H9 (cell line): ENCODE measurements around the gene SH3RF3. TPM values are rescaled to one million over a fixed set of nuclear protein-coding genes. Genes with fewer than 3 reads are reported as not detected.

Experiments used
- DNase-seq: peaks from one replicate; pipeline ENCODE4 v3.0.0-alpha.2; 2017
- H2AFZ ChIP-seq: one replicate; pipeline ENCODE4 v1.6.1; 2013; ENCODE audit warnings: mild to moderate bottlenecking, low read length, control low read depth, moderate library complexity
- H2AK5ac ChIP-seq: 2 replicates; pipeline ENCODE4 v1.6.1; 2013; ENCODE audit warnings: low read length, control low read depth, mixed read lengths; ENCODE audit not compliant: insufficient read length
- H2BK120ac ChIP-seq: one replicate; pipeline ENCODE4 v1.6.1; 2013; ENCODE audit warnings: low read depth, mild to moderate bottlenecking, low read length, control low read depth, inconsistent platforms; ENCODE audit not compliant: poor library complexity, severe bottlenecking
- H2BK12ac ChIP-seq: 2 replicates; pipeline ENCODE4 v1.6.1; 2013; ENCODE audit warnings: low read length, control low read depth, mixed read lengths, low read depth; ENCODE audit not compliant: insufficient read length
- H2BK15ac ChIP-seq: 2 replicates; pipeline ENCODE4 v1.6.1; 2013; ENCODE audit warnings: low read depth, low read length, control low read depth
- H2BK20ac ChIP-seq: one replicate; pipeline ENCODE4 v1.6.1; 2013; ENCODE audit warnings: low read depth, mild to moderate bottlenecking, low read length, control low read depth, inconsistent platforms; ENCODE audit not compliant: poor library complexity, severe bottlenecking
- H2BK5ac ChIP-seq: 2 replicates; pipeline ENCODE4 v1.6.1; 2013; ENCODE audit warnings: low read length, control low read depth, mixed read lengths; ENCODE audit not compliant: insufficient read length
- H3K14ac ChIP-seq: 2 replicates; pipeline ENCODE4 v1.6.1; 2013; ENCODE audit warnings: low read length, control low read depth; ENCODE audit not compliant: insufficient read depth
- H3K18ac ChIP-seq: 2 replicates; pipeline ENCODE4 v1.6.1; 2013; ENCODE audit warnings: low read depth, mild to moderate bottlenecking, mixed read lengths, low read length, control low read depth; ENCODE audit not compliant: insufficient read length
- H3K23ac ChIP-seq: 2 replicates; pipeline ENCODE4 v1.6.1; 2013; ENCODE audit warnings: low read length, control low read depth, mixed read lengths, low read depth; ENCODE audit not compliant: insufficient read length
- H3K23me2 ChIP-seq: 2 replicates; pipeline ENCODE4 v1.6.1; 2013; ENCODE audit warnings: low read depth, mild to moderate bottlenecking, mixed read lengths, low read length, control low read depth; ENCODE audit not compliant: insufficient read length, poor library complexity, severe bottlenecking
- H3K27ac ChIP-seq: 2 replicates; pipeline ENCODE4 v1.5.1; 2013; ENCODE audit warnings: low read length, control low read depth, mixed read lengths, low read depth; ENCODE audit not compliant: insufficient read length
- H3K27me3 ChIP-seq: 2 replicates; pipeline ENCODE4 v1.6.1; 2013; ENCODE audit warnings: low read length, control low read depth, inconsistent platforms; ENCODE audit not compliant: insufficient read depth
- H3K4ac ChIP-seq: 2 replicates; pipeline ENCODE4 v1.6.1; 2013; ENCODE audit warnings: low read depth, mild to moderate bottlenecking, control low read depth, inconsistent platforms, low read length, moderate library complexity
- H3K4me1 ChIP-seq: 2 replicates; pipeline ENCODE4 v1.6.1; 2013; ENCODE audit warnings: low read length, control low read depth, inconsistent platforms; ENCODE audit not compliant: insufficient read depth
- H3K4me2 ChIP-seq: 2 replicates; pipeline ENCODE4 v1.6.1; 2013; ENCODE audit warnings: low read length, control low read depth, mixed read lengths; ENCODE audit not compliant: insufficient read length, insufficient read depth
- H3K56ac ChIP-seq: 2 replicates; pipeline ENCODE4 v1.6.1; 2013; ENCODE audit warnings: low read depth, mild to moderate bottlenecking, mixed read lengths, low read length, control low read depth; ENCODE audit not compliant: insufficient read length
- H3K79me1 ChIP-seq: 2 replicates; pipeline ENCODE4 v1.6.1; 2013; ENCODE audit warnings: low read depth, mild to moderate bottlenecking, moderate library complexity, low read length, control low read depth, inconsistent platforms; ENCODE audit not compliant: insufficient read depth, poor library complexity, severe bottlenecking
- H3K79me2 ChIP-seq: 2 replicates; pipeline ENCODE4 v1.6.1; 2013; ENCODE audit warnings: low read length, control low read depth, inconsistent platforms; ENCODE audit not compliant: insufficient read depth
- H3K9ac ChIP-seq: 2 replicates; pipeline ENCODE4 v1.6.1; 2013; ENCODE audit warnings: low read length, control low read depth, mixed read lengths; ENCODE audit not compliant: insufficient read length; ENCODE audit errors: extremely low read depth
- H3K9me3 ChIP-seq: one replicate; pipeline ENCODE4 v1.6.1; 2013; ENCODE audit warnings: low read depth, low read length, inconsistent platforms; ENCODE audit not compliant: control insufficient read depth
- H3T11ph ChIP-seq: one replicate; pipeline ENCODE4 v1.6.1; 2013; ENCODE audit warnings: mild to moderate bottlenecking, low read length, control low read depth, inconsistent platforms
- H4K20me1 ChIP-seq: one replicate; pipeline ENCODE4 v1.6.1; 2013; ENCODE audit not compliant: control insufficient read depth, insufficient read length, insufficient read depth
- H4K5ac ChIP-seq: 2 replicates; pipeline ENCODE4 v1.6.1; 2013; ENCODE audit warnings: low read depth, mild to moderate bottlenecking, mixed read lengths, low read length, control low read depth; ENCODE audit not compliant: insufficient read length
- H4K8ac ChIP-seq: replicated peaks from 2 replicates; pipeline ENCODE4 v1.6.1; 2013; ENCODE audit warnings: low read length, control low read depth, mixed read lengths, low read depth; ENCODE audit not compliant: insufficient read length
- H4K91ac ChIP-seq: 2 replicates; pipeline ENCODE4 v1.6.1; 2013; ENCODE audit warnings: low read depth, mild to moderate bottlenecking, moderate library complexity, mixed read lengths, low read length, control low read depth; ENCODE audit not compliant: insufficient read length
- H3K27ac Mint-ChIP-seq, 3 experiments: 2 replicates in 2 of 3; 3 replicates in 1 of 3; pipeline ENCODE4 v1.8.0; 2020 to 2021; ENCODE audit warnings: mixed read lengths in 3 of 3, mild to moderate bottlenecking in 1 of 3, moderate library complexity in 1 of 3
- H3K27me3 Mint-ChIP-seq: 2 replicates; pipeline ENCODE4 v1.8.0; 2021; ENCODE audit warnings: low read depth, mild to moderate bottlenecking, moderate library complexity, mixed read lengths
- H3K36me3 Mint-ChIP-seq, 3 experiments: 2 replicates in 2 of 3; 3 replicates in 1 of 3; pipeline ENCODE4 v1.8.0; 2020 to 2021; ENCODE audit warnings: low read depth in 3 of 3, mixed read lengths in 3 of 3; ENCODE audit not compliant: insufficient read depth in 1 of 3
- H3K4me1 Mint-ChIP-seq, 2 experiments: 2 replicates each; pipeline ENCODE4 v1.8.0; 2020; ENCODE audit warnings: mixed read lengths in 2 of 2
- H3K4me3 Mint-ChIP-seq, 2 experiments: 2 replicates in 1 of 2; 3 replicates in 1 of 2; pipeline ENCODE4 v1.8.0; 2020 to 2021; ENCODE audit warnings: mild to moderate bottlenecking in 2 of 2, mixed read lengths in 2 of 2, moderate library complexity in 1 of 2
- H3K9me3 Mint-ChIP-seq, 2 experiments: 2 replicates in 1 of 2; 3 replicates in 1 of 2; pipeline ENCODE4 v1.8.0; 2020; ENCODE audit warnings: mild to moderate bottlenecking in 2 of 2, mixed read lengths in 2 of 2, moderate library complexity in 1 of 2
- WGBS: extraction: QIAGEN DNeasy Blood & Tissue Kit; methylation state at CpG from one replicate; pipeline ENCODE4 v1.1.7; 2013; ENCODE audit warnings: missing lambda C conversion rate, low lambda C conversion rate, mixed read lengths; ENCODE audit not compliant: insufficient read length; ENCODE audit errors: extremely low coverage; 5-methylcytosine and 5-hydroxymethylcytosine counted together
- total RNA-seq: library from RNA; stranded (reverse); gene quantifications from 2 replicates; pipeline ENCODE4 v1.2.1, GENCODE V29; 2021
- TF ChIP-seq, protein P1 (sequence below): fragments of 200-600 bp; sonication (generic); conservative IDR thresholded peaks from 3 replicates; pipeline ENCODE4 v1.8.0; 2021; ENCODE audit warnings: antibody characterized with exemption, mild to moderate bottlenecking

Gene SH3RF3
- total RNA-seq, 1 experiment from 2014 or later = 0.46 TPM

DNA sequence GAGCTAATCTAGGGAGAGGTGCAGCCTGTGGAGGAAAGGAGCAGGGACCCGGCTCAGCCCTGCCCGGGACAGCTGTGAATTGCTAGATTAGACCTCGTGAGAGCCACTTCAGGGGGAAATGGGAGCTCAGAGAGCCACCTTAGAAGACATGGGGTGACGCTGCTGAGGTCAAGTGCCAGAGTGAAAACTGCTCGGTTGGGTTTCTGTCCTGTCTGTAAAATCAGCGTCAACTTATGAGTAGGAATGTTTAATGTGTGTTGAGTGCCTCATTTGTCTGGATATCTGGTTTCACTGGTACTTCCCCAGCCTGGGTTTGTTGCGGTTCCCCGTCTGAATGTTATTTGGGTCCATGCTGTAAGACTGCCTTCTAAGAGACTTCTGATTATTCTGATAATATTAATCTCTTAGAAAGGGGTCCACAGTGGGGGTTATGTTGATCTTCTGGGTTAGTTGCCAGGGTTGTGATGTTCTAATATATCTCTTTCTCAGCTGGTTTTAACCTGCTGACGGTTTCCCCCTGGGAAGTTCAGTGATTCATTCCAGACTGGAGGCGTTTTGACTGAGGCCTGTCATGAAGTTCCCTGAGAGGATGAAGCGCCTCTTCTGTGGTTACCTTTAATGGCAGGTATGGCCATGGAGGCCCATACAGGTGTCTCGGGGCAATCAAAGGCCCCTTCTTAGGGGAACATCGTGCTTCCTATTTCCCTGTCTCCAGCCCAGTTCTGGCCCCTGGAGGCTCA is 175.9 kb downstream of the SH3RF3 start:
- no peak overlapping the region for H4K5ac ChIP-seq
- H3K9ac ChIP-seq = no peak overlapping the region
- no CpG with 5 or more reads among the region's 13 CpGs for WGBS
- Mint-ChIP-seq H3K9me3 (no peaks in the 10 kb centered on the region; a peak in 1 of 5 replicates), H3K36me3 (peaks cover 0 to 2% (median 0%) of the 10 kb centered on the region in 3 experiments; a peak in 1 of 7 replicates), H3K27me3 (peaks cover 5% of the 10 kb centered on the region), H3K4me3 (no peak overlapping the region), H3K27ac (no peak overlapping the region), H3K4me1 (peaks cover 9 to 12% of the 10 kb centered on the region in 2 experiments)
- H3K56ac ChIP-seq = no peak overlapping the region
- H3T11ph ChIP-seq = no peak overlapping the region
- H4K8ac ChIP-seq = no peak overlapping the region
- no peak overlapping the region for H2BK120ac ChIP-seq
- no peaks in the 10 kb centered on the region for H4K20me1 ChIP-seq
- TF ChIP-seq, protein P1, sequence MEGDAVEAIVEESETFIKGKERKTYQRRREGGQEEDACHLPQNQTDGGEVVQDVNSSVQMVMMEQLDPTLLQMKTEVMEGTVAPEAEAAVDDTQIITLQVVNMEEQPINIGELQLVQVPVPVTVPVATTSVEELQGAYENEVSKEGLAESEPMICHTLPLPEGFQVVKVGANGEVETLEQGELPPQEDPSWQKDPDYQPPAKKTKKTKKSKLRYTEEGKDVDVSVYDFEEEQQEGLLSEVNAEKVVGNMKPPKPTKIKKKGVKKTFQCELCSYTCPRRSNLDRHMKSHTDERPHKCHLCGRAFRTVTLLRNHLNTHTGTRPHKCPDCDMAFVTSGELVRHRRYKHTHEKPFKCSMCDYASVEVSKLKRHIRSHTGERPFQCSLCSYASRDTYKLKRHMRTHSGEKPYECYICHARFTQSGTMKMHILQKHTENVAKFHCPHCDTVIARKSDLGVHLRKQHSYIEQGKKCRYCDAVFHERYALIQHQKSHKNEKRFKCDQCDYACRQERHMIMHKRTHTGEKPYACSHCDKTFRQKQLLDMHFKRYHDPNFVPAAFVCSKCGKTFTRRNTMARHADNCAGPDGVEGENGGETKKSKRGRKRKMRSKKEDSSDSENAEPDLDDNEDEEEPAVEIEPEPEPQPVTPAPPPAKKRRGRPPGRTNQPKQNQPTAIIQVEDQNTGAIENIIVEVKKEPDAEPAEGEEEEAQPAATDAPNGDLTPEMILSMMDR = no peak
- H2BK20ac ChIP-seq = no peak overlapping the region
- H2AK5ac ChIP-seq = no peak overlapping the region
- no peak overlapping the region for H2AFZ ChIP-seq
- no peak overlapping the region for H2BK15ac ChIP-seq
- H3K79me2 ChIP-seq = no peaks in the 10 kb centered on the region
- peaks cover 3% of the 10 kb centered on the region; the same call in 1 of the 2 replicates for H3K4me1 ChIP-seq
- DNase-seq = no peak
- no peaks in the 10 kb centered on the region for H3K27me3 ChIP-seq
- no peak overlapping the region for H3K27ac ChIP-seq
- no peak overlapping the region for H3K4ac ChIP-seq
- no peaks in the 10 kb centered on the region for H3K79me1 ChIP-seq
- no peak overlapping the region for H3K23ac ChIP-seq
- H3K9me3 ChIP-seq = no peaks in the 10 kb centered on the region
- H3K14ac ChIP-seq = no peak overlapping the region; the same call in 1 of the 2 replicates
- H2BK12ac ChIP-seq = no peak overlapping the region
- H3K4me2 ChIP-seq = no peak overlapping the region
- H4K91ac ChIP-seq = no peak overlapping the region
- no peak overlapping the region for H3K18ac ChIP-seq
- no peak overlapping the region for H2BK5ac ChIP-seq
- no peaks in the 10 kb centered on the region for H3K23me2 ChIP-seq
